ENCODE data around the gene IMMP2L. TPM values are rescaled to one million over a fixed set of nuclear protein-coding genes. Genes with fewer than 3 reads are reported as not detected.

IMMP2L gene
- total RNA-seq, 1 donor = 19.9 TPM

DNA sequence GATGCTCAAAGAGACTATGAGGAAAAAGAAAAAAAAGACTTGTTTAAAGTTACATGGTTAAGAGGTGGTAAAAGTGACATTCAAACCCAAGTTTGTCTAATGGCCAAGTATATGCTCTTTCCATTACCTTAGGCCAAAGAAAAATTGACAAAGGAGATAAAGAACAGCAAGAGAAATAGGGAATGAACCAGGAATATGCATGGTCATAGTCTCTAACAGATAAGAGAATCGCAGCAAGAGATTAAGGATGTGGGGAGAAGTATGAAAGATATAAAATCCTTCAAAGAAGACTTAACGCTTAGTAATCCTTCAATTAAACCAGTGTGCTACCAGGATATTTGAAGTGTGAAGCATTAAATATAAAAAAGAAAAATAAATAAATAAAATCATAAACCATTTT, 494.6 kb downstream of the IMMP2L start:
- no peaks in the 10 kb centered on the region for H4K20me1 ChIP-seq (ENCODE audit: insufficient read depth, low read length)
- no peaks in the 10 kb centered on the region for H3K9me3 ChIP-seq (ENCODE audit: low read depth, low read length)
- H2AFZ ChIP-seq (ENCODE audit: low read length) = no peak overlapping the region
- no peaks in the 10 kb centered on the region for H3K4me1 ChIP-seq (ENCODE audit: insufficient read depth, low read length)
- no peaks in the 10 kb centered on the region for H3K27me3 ChIP-seq (ENCODE audit: insufficient read depth, low read length)
- no peaks in the 10 kb centered on the region for H3K79me2 ChIP-seq (ENCODE audit: insufficient read depth, low read length)
- TF ChIP-seq CTCF (IDR thresholded peaks at IDR 0.05; ENCODE audit: extremely low read depth, low read depth, low read length) = no peak
- no peaks in the 10 kb centered on the region for H3K36me3 ChIP-seq (ENCODE audit: insufficient read depth, low read length)
- H3K4me3 ChIP-seq (ENCODE audit: insufficient read depth, low read length) = no peak overlapping the region
- H3K4me2 ChIP-seq (ENCODE audit: insufficient read depth, low read length) = no peak overlapping the region
- DNase-seq (ENCODE audit: insufficient read length, low spot score, missing footprints) = no peak
- no peak overlapping the region for H3K27ac ChIP-seq (ENCODE audit: low read depth, low read length)

DNA sequence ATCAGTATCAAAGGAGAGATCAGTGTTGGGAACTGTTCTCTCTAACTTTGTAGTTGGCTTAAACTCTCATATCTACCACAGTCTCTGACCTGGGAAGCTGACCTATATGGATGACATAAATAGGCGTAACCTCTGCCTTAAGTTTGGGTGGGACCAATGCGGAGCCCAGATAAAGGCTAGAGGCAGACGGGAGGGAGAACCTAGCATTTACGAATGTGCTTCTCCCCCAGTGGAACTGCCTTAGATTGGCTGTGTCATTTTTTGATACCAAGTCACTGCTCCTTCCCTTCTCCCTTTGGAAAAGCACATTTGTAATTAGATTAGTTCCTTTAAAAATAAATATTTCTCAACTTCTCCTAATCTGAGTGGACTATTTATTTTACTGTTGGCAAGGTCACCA, 495.0 kb downstream of the IMMP2L start:
- Histone ChIP-seq H3K79me2 (ENCODE audit: insufficient read depth, low read length) (no peaks in the 10 kb centered on the region), H3K27ac (ENCODE audit: low read depth, low read length) (no peak overlapping the region), H4K20me1 (ENCODE audit: insufficient read depth, low read length) (no peaks in the 10 kb centered on the region), H3K36me3 (ENCODE audit: insufficient read depth, low read length) (no peaks in the 10 kb centered on the region), H3K27me3 (ENCODE audit: insufficient read depth, low read length) (no peaks in the 10 kb centered on the region), H3K4me2 (ENCODE audit: insufficient read depth, low read length) (no peak overlapping the region), H3K9me3 (ENCODE audit: low read depth, low read length) (no peaks in the 10 kb centered on the region), H3K4me1 (ENCODE audit: insufficient read depth, low read length) (no peaks in the 10 kb centered on the region), H2AFZ (ENCODE audit: low read length) (no peak overlapping the region), H3K4me3 (ENCODE audit: insufficient read depth, low read length) (no peak overlapping the region)
- no peak for DNase-seq (ENCODE audit: insufficient read length, low spot score, missing footprints)
- no peak for TF ChIP-seq CTCF (IDR thresholded peaks at IDR 0.05; ENCODE audit: extremely low read depth, low read depth, low read length)

- H3K27me3 ChIP-seq (ENCODE audit: insufficient read depth, low read length) = no peaks in the 10 kb centered on the region
- no peak overlapping the region for H2AFZ ChIP-seq (ENCODE audit: low read length)
- no peak overlapping the region for H3K4me3 ChIP-seq (ENCODE audit: insufficient read depth, low read length)
- H3K4me1 ChIP-seq (ENCODE audit: insufficient read depth, low read length) = no peaks in the 10 kb centered on the region
- no peak for DNase-seq (ENCODE audit: insufficient read length, low spot score, missing footprints)
- H4K20me1 ChIP-seq (ENCODE audit: insufficient read depth, low read length) = no peaks in the 10 kb centered on the region
- no peaks in the 10 kb centered on the region for H3K36me3 ChIP-seq (ENCODE audit: insufficient read depth, low read length)
- no peak for TF ChIP-seq CTCF (IDR thresholded peaks at IDR 0.05; ENCODE audit: extremely low read depth, low read depth, low read length)
- no peak overlapping the region for H3K4me2 ChIP-seq (ENCODE audit: insufficient read depth, low read length)
- H3K27ac ChIP-seq (ENCODE audit: low read depth, low read length) = no peak overlapping the region
- no peaks in the 10 kb centered on the region for H3K9me3 ChIP-seq (ENCODE audit: low read depth, low read length)
- no peaks in the 10 kb centered on the region for H3K79me2 ChIP-seq (ENCODE audit: insufficient read depth, low read length)
Measured at GRCh38 chr7:111063166-111063565, 499.1 kb downstream of the IMMP2L start.

DNA sequence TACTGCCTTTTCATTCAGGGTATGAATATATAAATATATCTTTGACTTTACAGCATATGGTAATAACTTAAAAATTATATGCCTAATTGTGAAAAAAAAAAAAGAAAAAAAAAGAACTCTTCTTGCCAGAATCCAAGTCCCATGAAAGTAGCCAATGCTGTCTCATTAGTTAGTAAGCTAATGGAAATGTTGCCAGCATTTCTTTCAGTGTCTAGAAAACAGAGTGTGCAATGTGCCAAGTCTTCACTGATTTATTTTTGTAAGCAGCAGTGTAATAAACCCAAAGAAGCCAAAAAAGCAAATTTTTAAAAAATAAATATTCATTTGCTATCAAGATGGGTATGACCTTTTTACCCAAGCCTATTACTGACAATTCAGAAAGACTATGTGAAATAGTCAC, 502.5 kb downstream of the IMMP2L start:
- H3K4me1 ChIP-seq (ENCODE audit: insufficient read depth, low read length) = no peaks in the 10 kb centered on the region
- no peak for DNase-seq (ENCODE audit: insufficient read length, low spot score, missing footprints)
- no peaks in the 10 kb centered on the region for H3K36me3 ChIP-seq (ENCODE audit: insufficient read depth, low read length)
- H4K20me1 ChIP-seq (ENCODE audit: insufficient read depth, low read length) = no peaks in the 10 kb centered on the region
- no peaks in the 10 kb centered on the region for H3K9me3 ChIP-seq (ENCODE audit: low read depth, low read length)
- H3K27ac ChIP-seq (ENCODE audit: low read depth, low read length) = no peak overlapping the region
- TF ChIP-seq CTCF (IDR thresholded peaks at IDR 0.05; ENCODE audit: extremely low read depth, low read depth, low read length) = no peak
- no peaks in the 10 kb centered on the region for H3K79me2 ChIP-seq (ENCODE audit: insufficient read depth, low read length)
- no peak overlapping the region for H3K4me3 ChIP-seq (ENCODE audit: insufficient read depth, low read length)
- no peaks in the 10 kb centered on the region for H3K27me3 ChIP-seq (ENCODE audit: insufficient read depth, low read length)
- no peak overlapping the region for H3K4me2 ChIP-seq (ENCODE audit: insufficient read depth, low read length)
- H2AFZ ChIP-seq (ENCODE audit: low read length) = no peak overlapping the region

Data from osteoblast (primary cell).